Pancreas (tissue), 10 donors: Measurements from ENCODE around the gene NID2. TPM values are rescaled to one million over a fixed set of nuclear protein-coding genes. Genes with fewer than 3 reads are reported as not detected.

Source experiments
- ATAC-seq, 4 donors: fragments of 200-7000 bp; cut with Tn5 transposase; one replicate each; pipeline versions ENCODE4 v1.8.0 to v1.9.1; 2020; ENCODE audit warnings: mild to moderate bottlenecking in 4 of 4, moderate library complexity in 4 of 4
- DNase-seq, 6 donors: peaks; one replicate each; pipeline ENCODE4 v3.0.0-alpha.2; 2020
- FAIRE-seq: peaks from 2 replicates; lab custom pipeline; 2012; peaks lifted over from hg19 to GRCh38; lab: Jason Lieb, UNC
- H3K27ac ChIP-seq, 4 donors: fragments of 200-600 bp; sonication (generic); 1 replicate in 3 of 4; 2 replicates in 1 of 4; pipeline versions ENCODE4 v1.5.0 to v1.8.0; 2020
- H3K27me3 ChIP-seq, 4 donors: fragments of 200-600 bp; one replicate each; pipeline ENCODE4 v1.8.0; 2021
- H3K36me3 ChIP-seq, 3 donors: fragments of 200-600 bp; sonication (generic) in 1 of 3; one replicate each; pipeline versions ENCODE4 v1.5.0 to v1.8.0; 2020 to 2021
- H3K4me1 ChIP-seq, 3 donors: fragments of 200-600 bp; one replicate each; pipeline ENCODE4 v1.8.0; 2021
- H3K4me3 ChIP-seq, 4 donors: fragments of 200-600 bp; sonication (generic) in 2 of 4; one replicate each; pipeline versions ENCODE4 v1.5.0 to v1.8.0; 2020 to 2021
- H3K9me3 ChIP-seq, 4 donors: fragments of 200-600 bp; one replicate each; pipeline ENCODE4 v1.8.0; 2021
- CTCF ChIP-seq, 4 donors: fragments of 200-600 bp; sonication (generic) in 3 of 4; IDR thresholded peaks; one replicate each; pipeline versions ENCODE4 v1.5.0 to v1.8.0; 2021; ENCODE audit warnings: antibody characterized with exemption in 4 of 4
- WGBS, 2 donors: extraction: QIAGEN DNeasy Blood & Tissue Kit; methylation state at CpG; one replicate each; pipeline ENCODE4 v1.1.7; 2013; 5-methylcytosine and 5-hydroxymethylcytosine counted together
- intact Hi-C, 3 donors: fragments of 100-400 bp; cut with DNase I; formaldehyde crosslinking; loops; one replicate each; pipeline versions ENCODE4 v1.11.1 to v1.14.2; 2022
- polyA plus RNA-seq, 2 donors: library from polyadenylated mRNA; stranded (reverse); fragments of 200-250 nt; gene quantifications; one replicate each; pipeline ENCODE4 v1.2.3, GENCODE V29; 2013
- total RNA-seq, 6 donors: library from RNA; stranded (reverse); fragmentation: NEBNext Ultra II Directional in 4 of 6; extraction: Animal tissue kit (Norgen Biotek cat#: 25700) in 4 of 6; gene quantifications; one replicate each; pipeline versions ENCODE4 v1.2.1 to v1.2.4, GENCODE V29; 2021 to 2023
- donor health status: healthy with polysubstance abuse.
- donor health status: DM: no; HTN: no; CAD: no; lungs with moderate emphysema.
- donor health status: DM: no; HTN: no; CAD: no.
- donor health status: control.
- donor health status: control.
- donor health status: Bipolar disorder and iron deficiency.
- donor health status: DM: yes; HTN: yes; CAD: no.
- donor health status: DM: no; HTN: no; CAD: no.
- donor health status: DM: no; HTN: no; CAD: no.
- donor health status: DM: yes; HTN: yes; CAD: no.

NID2 gene
- total and polyA plus RNA-seq, 8 donors, result 1.9 to 9.5 (median 3.8) TPM

DNA sequence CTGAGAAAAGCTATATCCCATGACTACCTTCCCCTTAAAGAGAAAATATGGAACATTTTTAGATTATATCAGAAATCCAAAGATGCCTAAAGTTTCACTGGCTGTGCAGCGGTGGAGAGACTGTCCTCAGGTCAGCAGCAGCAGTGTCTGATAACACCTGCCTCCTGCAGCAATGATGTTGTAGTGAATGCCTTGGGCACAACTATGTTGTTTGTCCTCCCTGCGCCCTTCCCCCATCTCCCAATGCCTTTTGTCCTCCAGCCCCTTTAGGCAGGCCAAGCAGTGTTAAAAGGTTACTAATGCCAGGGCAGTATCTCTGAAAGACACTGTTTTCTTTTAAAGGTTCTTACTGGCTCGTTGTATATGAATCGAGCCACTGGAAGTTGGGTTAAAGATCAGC lies 66.3 kb downstream of the NID2 start:
- H3K9me3 ChIP-seq, result no peaks in the 10 kb centered on the region
- no peak for TF ChIP-seq CTCF (IDR thresholded peaks at IDR 0.05)
- H3K27me3 ChIP-seq, result no peaks in the 10 kb centered on the region
- peaks cover 4 to 16% (median 9%) of the 10 kb centered on the region in 3 donors for H3K4me1 ChIP-seq
- FAIRE-seq, result no peak
- ATAC-seq, result no peak
- peaks cover 0 to 40% (median 12%) of the 10 kb centered on the region in 3 donors for H3K36me3 ChIP-seq
- whole genome bisulfite sequencing, 2 donors, result 78 to 81% methylated on average over 4 of the region's 4 CpGs
- intact Hi-C loops, result no loop called here
- no peak overlapping the region for H3K27ac ChIP-seq
- DNase-seq, result no peak
- no peak overlapping the region for H3K4me3 ChIP-seq

- DNase-seq (no peak), ATAC-seq (no peak), FAIRE-seq (no peak)
- H3K36me3 ChIP-seq, result peaks cover 0 to 36% (median 12%) of the 10 kb centered on the region in 3 donors
- no peaks in the 10 kb centered on the region for H3K9me3 ChIP-seq
- H3K4me1 ChIP-seq, result peaks cover 4 to 19% (median 9%) of the 10 kb centered on the region in 3 donors
- H3K27ac ChIP-seq, result no peak overlapping the region
- TF ChIP-seq CTCF (IDR thresholded peaks at IDR 0.05), result no peak
- no peaks in the 10 kb centered on the region for H3K27me3 ChIP-seq
- 79 to 85% methylated on average over 3 of the region's 3 CpGs for WGBS, 2 donors
- intact Hi-C loops, result no loop called here
- H3K4me3 ChIP-seq, result no peak overlapping the region
Observed at GRCh38 chr14:52000696-52001095, 68.2 kb downstream of the NID2 start.

DNA sequence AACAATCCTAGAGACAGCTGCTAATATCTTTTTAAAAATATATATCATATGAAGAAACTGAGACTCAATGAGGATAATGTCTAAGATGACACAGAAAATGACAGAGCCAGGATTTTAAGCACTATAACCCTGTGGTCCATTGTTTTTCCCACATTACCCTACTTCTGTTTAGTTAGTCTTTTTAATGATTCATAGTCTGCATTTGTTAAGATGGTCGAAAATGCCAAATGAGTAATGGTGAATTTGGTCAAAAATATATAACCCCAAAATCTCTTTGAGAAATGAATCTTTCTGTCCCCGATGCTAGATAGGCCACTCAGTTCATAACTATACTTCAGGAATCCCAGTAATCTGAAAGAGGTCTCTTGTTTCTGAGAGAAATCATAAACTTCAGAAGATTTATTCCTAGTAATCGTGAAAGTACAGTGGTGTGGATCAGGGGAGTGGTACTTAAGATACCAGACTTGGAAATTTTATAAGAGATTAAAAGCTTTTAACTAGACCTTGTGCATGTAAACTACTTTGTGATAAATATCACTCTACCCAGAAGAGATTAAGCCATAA lies 68.8 kb downstream of the NID2 start:
- Histone ChIP-seq H3K27me3 (no peaks in the 10 kb centered on the region), H3K4me3 (no peak overlapping the region), H3K36me3 (peaks cover 0 to 30% (median 12%) of the 10 kb centered on the region in 3 donors), H3K4me1 (peaks cover 4 to 21% (median 9%) of the 10 kb centered on the region in 3 donors), H3K27ac (no peak overlapping the region), H3K9me3 (no peaks in the 10 kb centered on the region)
- DNase-seq, result no peak
- intact Hi-C loops, result no loop called here
- TF ChIP-seq CTCF (IDR thresholded peaks at IDR 0.05), result no peak
- no peak for FAIRE-seq
- 83 to 84% methylated on average over 3 of the region's 3 CpGs for WGBS, 2 donors
- ATAC-seq, result no peak

DNA sequence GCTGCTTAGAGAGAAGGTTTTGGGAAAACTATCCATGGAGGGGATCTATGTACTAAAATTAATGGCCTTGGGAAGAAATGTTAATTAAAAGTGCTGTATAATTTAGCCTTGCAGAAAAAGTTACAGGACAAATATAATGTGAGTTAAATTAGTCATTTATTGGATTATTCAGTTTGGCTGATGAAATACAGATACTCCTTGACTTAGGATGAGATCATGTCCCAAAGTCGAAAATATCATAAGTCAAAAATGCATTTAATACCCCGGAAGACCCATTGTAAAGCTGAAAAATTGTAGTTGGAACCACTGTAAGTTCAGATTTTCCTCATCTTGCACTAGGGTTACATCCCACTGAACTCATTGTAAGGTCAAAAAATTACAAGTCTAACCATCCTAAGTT lies 69.8 kb downstream of the NID2 start:
- Histone ChIP-seq H3K4me3 (no peak overlapping the region), H3K9me3 (no peaks in the 10 kb centered on the region), H3K36me3 (peaks cover 0 to 20% (median 7%) of the 10 kb centered on the region in 3 donors), H3K27ac (no peak overlapping the region), H3K4me1 (peaks cover 4 to 20% (median 9%) of the 10 kb centered on the region in 3 donors), H3K27me3 (no peaks in the 10 kb centered on the region)
- TF ChIP-seq CTCF (IDR thresholded peaks at IDR 0.05), result no peak
- no peak for ATAC-seq
- WGBS, 2 donors, result 60 to 75% methylated on average over 2 of the region's 2 CpGs
- intact Hi-C loops, result loop anchor here in 1 of 3 donors (5.0 kb wide), 1 partner anchor 133 kb away; no protein-coding TSS in a partner anchor
- no peak for FAIRE-seq
- DNase-seq, result no peak

- peaks cover 0 to 18% (median 10%) of the 10 kb centered on the region in 3 donors for H3K36me3 ChIP-seq
- TF ChIP-seq CTCF (IDR thresholded peaks at IDR 0.05), result no peak
- FAIRE-seq, result no peak
- peaks cover 0 to 13% (median 2%) of the 10 kb centered on the region in 3 donors for H3K4me1 ChIP-seq
- no peak for ATAC-seq
- intact Hi-C loops, result loop anchor here in 1 of 3 donors (5.0 kb wide), 1 partner anchor 134 kb away; no protein-coding TSS in a partner anchor
- no peak overlapping the region for H3K27ac ChIP-seq
- no peak for DNase-seq
- H3K27me3 ChIP-seq, result no peaks in the 10 kb centered on the region
- no peaks in the 10 kb centered on the region for H3K9me3 ChIP-seq
- H3K4me3 ChIP-seq, result no peak overlapping the region
Observed at GRCh38 chr14:51998348-51998747, 70.5 kb downstream of the NID2 start.
